ENCODE measurements around the gene CAPZA1. TPM values are rescaled to one million over a fixed set of nuclear protein-coding genes. Genes with fewer than 3 reads are reported as not detected.

CAPZA1 gene
- total RNA-seq = 100 to 1,000 TPM; 131 to 236 (median 159) TPM

DNA sequence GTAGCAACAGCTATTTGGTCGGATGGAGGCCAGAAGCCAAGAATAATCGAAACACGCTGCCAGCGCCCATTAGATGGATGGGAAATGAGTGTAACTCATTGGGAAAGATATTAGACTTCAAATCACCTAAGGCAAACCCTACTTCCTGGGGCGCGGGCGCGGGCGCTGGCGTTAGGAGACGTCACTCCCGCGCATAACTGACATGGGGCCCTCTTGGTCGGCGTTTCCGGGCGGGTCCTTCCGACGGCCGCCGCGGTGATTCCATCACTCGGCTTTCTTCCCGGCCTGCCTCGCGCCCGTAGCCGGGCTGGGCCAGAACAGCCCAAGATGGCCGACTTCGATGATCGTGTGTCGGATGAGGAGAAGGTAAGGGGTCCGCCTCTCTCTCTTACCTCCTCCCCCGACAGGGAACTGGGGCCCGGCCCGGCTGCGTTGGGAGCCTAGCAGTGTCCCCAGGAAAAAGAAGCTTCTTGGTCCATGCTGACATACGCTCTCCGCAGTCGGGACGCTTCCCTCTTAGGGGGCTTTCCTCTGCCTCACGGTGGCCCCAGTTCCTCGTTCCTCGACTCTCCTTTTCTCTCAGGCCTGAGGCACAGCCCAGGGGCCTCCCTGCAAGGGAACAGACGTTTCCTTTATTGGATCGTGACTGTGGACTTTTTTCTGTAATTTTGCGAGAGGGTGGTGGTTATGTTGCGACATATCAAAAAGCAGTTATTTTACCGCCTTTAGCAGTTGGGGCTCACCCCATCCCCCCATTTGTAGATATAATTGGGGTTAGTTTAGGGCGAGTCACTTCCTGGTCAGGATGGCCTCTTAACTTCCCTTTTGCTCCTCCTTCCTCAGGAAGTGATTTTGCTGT, at the start of gene CAPZA1:
Gene CAPZA1 (plus strand): TSS at position 315 of the 859 bp plus-strand sequence. CDS start 13 bp downstream, at position 328.
- ATAC-seq (ENCODE audit: low FRiP score) = peak; percentile 94
- TF ChIP-seq, protein P1, sequence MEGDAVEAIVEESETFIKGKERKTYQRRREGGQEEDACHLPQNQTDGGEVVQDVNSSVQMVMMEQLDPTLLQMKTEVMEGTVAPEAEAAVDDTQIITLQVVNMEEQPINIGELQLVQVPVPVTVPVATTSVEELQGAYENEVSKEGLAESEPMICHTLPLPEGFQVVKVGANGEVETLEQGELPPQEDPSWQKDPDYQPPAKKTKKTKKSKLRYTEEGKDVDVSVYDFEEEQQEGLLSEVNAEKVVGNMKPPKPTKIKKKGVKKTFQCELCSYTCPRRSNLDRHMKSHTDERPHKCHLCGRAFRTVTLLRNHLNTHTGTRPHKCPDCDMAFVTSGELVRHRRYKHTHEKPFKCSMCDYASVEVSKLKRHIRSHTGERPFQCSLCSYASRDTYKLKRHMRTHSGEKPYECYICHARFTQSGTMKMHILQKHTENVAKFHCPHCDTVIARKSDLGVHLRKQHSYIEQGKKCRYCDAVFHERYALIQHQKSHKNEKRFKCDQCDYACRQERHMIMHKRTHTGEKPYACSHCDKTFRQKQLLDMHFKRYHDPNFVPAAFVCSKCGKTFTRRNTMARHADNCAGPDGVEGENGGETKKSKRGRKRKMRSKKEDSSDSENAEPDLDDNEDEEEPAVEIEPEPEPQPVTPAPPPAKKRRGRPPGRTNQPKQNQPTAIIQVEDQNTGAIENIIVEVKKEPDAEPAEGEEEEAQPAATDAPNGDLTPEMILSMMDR (IDR thresholded peaks at IDR 0.05) = no peak
- DNase-seq (ENCODE audit: low spot score) = peak; percentile 73

DNA sequence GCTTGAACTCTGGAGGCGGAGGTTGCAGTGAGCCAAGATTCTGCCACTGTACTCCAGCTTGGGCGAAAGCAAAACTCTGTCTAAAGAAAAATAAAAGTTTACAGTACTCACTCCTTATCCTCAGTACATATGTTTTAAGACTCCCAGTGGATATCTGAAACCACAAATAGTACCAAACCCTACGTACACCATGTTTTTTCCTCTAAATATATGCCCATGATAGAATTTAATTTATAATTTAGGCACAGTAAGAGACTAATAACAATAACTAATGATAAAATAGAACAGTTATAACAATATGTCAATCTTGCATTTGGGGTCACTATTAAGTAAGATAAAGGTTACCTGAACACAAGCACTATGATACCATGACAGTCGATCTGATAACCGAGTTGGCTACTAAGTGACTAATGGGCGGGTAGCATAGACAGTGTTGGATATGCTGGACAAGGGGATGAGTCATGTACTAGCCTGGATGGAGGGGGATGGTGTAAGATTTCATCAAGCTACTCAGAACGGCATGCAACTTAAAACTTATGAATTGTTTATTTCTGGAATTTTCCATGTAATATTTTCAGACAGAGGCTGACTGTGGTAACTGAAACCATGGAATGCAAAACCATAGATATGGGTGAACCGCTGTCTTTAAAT, 44.4 kb upstream of the CAPZA1 start:
- TF ChIP-seq, protein P1 (IDR thresholded peaks at IDR 0.05) = no peak
- peak; percentile 100 for ATAC-seq (ENCODE audit: low FRiP score)

DNA sequence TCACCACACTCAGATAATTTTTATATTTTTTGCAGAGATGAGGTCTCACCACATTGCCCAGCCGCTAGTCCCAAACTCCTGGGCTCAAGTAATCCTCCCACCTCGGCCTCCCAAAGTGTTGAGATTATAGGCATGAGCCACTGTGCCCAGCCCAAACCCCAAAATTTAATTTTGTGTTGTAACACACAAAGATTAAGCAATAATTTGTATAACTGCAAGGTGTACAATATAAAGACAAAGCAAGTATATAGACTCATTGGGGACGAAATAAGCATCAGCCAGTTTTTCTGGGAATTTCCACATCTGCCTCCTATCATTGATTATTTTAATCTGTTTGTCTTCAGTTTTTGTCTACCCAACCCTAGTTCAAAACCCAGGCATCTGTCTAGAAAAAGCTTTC, 43.4 kb upstream of the CAPZA1 start:
- no peak for ATAC-seq (ENCODE audit: low FRiP score)
- no peak for DNase-seq (ENCODE audit: low spot score)
- TF ChIP-seq, protein P1 (IDR thresholded peaks at IDR 0.05) = no peak

More for the DNA sequence above, 44.4 kb upstream of the CAPZA1 start:
- DNase-seq (ENCODE audit: low spot score) = no peak

DNA sequence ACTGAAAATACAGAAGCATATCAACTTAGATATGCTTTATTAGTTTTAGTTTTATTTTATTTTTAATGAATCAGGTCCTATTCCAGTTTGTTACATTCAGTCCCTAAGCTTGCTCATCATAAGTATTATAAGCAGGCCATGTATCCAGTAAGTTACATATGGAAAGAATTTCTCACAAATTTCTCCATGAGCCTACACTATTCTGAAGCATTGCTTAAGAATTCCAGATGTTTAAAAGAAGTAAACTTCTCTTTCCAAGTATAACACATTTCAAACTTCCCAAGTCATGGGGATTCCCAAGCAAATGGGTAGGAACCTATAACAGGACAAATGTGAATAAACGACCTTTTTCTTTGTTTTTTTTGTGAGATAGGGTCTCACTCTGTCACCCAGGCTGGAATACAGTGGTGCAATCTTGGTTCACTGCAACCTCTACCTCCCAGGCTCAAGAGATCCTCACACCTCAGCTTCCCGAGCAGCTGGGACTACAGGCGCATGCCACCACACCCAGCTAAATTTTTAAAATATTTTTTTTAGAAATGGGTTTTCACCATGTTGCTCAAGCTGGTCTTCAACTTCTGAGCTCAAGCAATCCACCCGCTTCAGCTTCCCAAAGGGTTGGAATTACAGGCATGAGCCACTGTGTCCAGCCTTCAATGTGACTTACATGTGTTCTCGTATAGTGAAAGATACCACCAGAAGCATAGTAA, 39.7 kb upstream of the CAPZA1 start:
- no peak for DNase-seq (ENCODE audit: low spot score)
- TF ChIP-seq, protein P1 (IDR thresholded peaks at IDR 0.05) = no peak
- no peak for ATAC-seq (ENCODE audit: low FRiP score)

DNA sequence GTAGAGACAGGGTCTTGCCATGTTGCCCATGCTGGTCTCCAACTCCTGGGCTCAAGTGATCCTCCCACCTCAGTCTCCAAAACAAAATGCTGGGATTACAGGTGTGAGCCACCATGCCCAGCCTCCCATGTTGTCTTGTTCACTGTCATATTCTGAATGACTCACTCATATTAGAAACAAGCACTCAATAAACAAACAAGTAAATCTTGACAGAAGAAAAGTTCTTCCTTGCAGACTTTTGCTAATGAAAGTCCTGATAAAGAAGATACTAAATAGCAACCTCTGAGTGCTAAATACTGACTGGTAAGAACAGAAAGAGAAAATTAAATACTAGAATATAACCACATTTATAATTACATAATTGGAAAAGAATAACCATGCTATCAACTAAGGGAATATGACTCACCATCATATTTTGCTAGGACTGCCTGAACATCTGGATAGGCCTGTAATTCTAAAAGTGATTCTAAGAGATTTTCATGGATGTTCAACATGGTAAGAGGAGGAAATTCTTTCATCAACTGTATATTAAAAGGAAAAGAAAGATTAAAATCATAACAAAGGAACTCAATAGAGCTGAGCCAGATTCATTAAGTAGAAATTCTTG, 37.9 kb upstream of the CAPZA1 start:
- DNase-seq (ENCODE audit: low spot score) = no peak
- ATAC-seq (ENCODE audit: low FRiP score) = no peak
- TF ChIP-seq, protein P1 (IDR thresholded peaks at IDR 0.05) = no peak

DNA sequence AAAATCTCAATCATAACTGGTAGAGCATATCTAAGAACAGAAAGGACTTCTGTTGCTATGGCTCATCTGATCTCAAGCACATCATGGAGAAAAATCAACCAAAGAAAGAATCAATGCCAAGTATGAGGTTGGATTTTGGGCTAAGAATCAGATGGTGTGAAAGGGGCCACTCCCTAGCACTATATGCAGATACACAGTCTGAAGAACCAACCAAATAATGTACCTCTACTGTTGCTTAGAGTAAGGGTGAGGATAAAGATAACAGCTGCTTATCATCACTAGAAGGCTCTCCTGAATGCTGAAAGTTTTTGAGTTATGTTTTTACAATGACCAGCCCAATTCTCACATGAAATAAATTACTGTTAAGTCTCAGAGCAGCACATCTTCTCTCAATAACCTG, 36.3 kb upstream of the CAPZA1 start:
- ATAC-seq (ENCODE audit: low FRiP score) (no peak), DNase-seq (ENCODE audit: low spot score) (no peak)
- TF ChIP-seq, protein P1 (IDR thresholded peaks at IDR 0.05) = no peak

Data from omental fat pad (tissue), 4 donors.